Mesothelial cell of epicardium (in vitro differentiated cells): Measurements from ENCODE around the gene RPS27L. TPM values are rescaled to one million over a fixed set of nuclear protein-coding genes. Genes with fewer than 3 reads are reported as not detected.

ENCODE experiments used
- DNase-seq, 2 experiments: peaks; one replicate each; pipeline ENCODE4 v3.0.0; 2021; ENCODE audit warnings: low spot score in 2 of 2; ENCODE audit not compliant: unreplicated experiment in 2 of 2
- H3K27ac Mint-ChIP-seq: 2 replicates; pipeline ENCODE4 v1.8.0; 2021; ENCODE audit warnings: mixed read lengths
- H3K27me3 Mint-ChIP-seq: 2 replicates; pipeline ENCODE4 v1.8.0; 2021; ENCODE audit warnings: low read depth, mixed read lengths
- H3K36me3 Mint-ChIP-seq: 2 replicates; pipeline ENCODE4 v1.8.0; 2021; ENCODE audit warnings: mixed read lengths
- H3K4me1 Mint-ChIP-seq: 2 replicates; pipeline ENCODE4 v1.8.0; 2021; ENCODE audit warnings: mixed read lengths
- H3K4me3 Mint-ChIP-seq: 2 replicates; pipeline ENCODE4 v1.8.0; 2021; ENCODE audit warnings: mild to moderate bottlenecking, moderate library complexity, mixed read lengths
- H3K9me3 Mint-ChIP-seq: 2 replicates; pipeline ENCODE4 v1.8.0; 2021; ENCODE audit warnings: mixed read lengths
- total RNA-seq: library from RNA; stranded (reverse); gene quantifications from 3 replicates; pipeline ENCODE4 v1.2.1, GENCODE V29; 2021
- TF ChIP-seq, protein P1 (sequence below): fragments of 200-600 bp; sonication (generic); IDR thresholded peaks from one replicate; pipeline ENCODE4 v1.5.0; 2021; ENCODE audit warnings: antibody characterized with exemption; ENCODE audit not compliant: unreplicated experiment

Gene RPS27L
- total RNA-seq, 1 donor from 2014 or later: 130 TPM

DNA sequence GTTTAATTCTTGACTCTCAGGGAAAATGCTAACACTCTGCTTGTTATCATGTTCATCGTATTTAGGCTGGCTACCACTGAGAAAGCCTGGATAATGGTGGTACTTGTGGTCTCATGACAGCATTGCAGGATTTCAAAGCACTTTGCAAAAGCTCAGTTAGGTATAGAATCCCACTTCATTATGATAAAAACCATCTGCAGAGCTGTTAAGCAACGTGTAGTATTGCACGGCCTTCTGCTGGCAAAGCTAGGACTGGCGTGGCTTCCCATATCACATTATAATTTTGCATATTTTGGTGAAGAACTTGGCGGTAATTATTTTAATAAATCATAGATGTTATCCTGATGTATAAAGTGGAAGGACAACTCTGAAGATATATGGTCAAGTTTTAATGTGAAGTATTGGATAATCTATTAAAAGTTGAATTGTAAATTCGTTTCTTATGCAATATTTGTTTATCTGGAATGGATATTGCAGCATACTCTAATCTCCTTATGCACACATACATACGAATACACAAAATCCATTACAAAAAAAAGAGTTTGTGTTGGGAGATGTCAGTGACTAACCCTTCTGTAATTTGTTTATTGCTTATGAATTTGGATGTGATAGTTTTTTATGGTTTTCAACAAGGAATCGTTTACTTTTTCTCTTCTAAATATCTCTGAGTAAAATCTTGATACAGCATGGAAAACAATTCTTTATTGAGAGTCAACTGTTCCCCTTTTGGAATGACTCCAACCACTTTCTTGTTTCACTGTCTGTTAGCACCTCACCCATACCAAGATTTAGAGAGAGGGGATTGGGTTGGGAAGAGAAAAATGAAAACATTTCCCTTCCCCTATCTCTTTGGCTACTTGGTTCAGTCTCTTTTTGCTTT, 41.3 kb upstream of the RPS27L start:
- Mint-ChIP-seq H3K4me1 (peaks cover 34% of the 10 kb centered on the region), H3K27ac (peak overlapping the region; percentile 28)

DNA sequence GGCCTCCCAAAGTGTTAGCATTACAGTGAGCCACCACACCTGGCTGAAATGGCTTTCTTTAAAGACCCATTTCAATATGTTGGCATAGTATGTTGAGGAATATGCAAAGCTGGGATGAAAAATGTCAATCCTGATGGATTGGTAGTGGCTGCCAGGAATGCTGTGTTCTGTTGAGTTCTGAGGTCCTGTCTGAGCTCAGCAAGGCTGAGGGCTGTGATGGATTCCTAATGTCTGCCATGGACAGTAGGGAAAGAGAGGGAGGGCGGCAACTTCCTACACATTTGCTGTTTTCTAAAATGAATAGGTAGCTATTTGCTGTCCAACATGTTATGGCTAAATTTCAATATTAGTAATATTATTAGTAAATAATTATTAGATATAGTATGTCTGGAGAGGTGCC, 40.3 kb upstream of the RPS27L start:
- Mint-ChIP-seq H3K4me1 (peaks cover 30% of the 10 kb centered on the region), H3K36me3 (no peaks in the 10 kb centered on the region), H3K27me3 (no peaks in the 10 kb centered on the region), H3K27ac (no peak overlapping the region), H3K9me3 (no peaks in the 10 kb centered on the region), H3K4me3 (no peak overlapping the region)
- DNase-seq: no peak
- TF ChIP-seq, protein P1, sequence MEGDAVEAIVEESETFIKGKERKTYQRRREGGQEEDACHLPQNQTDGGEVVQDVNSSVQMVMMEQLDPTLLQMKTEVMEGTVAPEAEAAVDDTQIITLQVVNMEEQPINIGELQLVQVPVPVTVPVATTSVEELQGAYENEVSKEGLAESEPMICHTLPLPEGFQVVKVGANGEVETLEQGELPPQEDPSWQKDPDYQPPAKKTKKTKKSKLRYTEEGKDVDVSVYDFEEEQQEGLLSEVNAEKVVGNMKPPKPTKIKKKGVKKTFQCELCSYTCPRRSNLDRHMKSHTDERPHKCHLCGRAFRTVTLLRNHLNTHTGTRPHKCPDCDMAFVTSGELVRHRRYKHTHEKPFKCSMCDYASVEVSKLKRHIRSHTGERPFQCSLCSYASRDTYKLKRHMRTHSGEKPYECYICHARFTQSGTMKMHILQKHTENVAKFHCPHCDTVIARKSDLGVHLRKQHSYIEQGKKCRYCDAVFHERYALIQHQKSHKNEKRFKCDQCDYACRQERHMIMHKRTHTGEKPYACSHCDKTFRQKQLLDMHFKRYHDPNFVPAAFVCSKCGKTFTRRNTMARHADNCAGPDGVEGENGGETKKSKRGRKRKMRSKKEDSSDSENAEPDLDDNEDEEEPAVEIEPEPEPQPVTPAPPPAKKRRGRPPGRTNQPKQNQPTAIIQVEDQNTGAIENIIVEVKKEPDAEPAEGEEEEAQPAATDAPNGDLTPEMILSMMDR: no peak

More for the DNA sequence above, 41.3 kb upstream of the RPS27L start:
- DNase-seq: no peak
- no peaks in the 10 kb centered on the region for H3K9me3 Mint-ChIP-seq
- TF ChIP-seq, protein P1: no peak
- H3K27me3 Mint-ChIP-seq: no peaks in the 10 kb centered on the region
- no peak overlapping the region for H3K4me3 Mint-ChIP-seq
- no peaks in the 10 kb centered on the region for H3K36me3 Mint-ChIP-seq

DNA sequence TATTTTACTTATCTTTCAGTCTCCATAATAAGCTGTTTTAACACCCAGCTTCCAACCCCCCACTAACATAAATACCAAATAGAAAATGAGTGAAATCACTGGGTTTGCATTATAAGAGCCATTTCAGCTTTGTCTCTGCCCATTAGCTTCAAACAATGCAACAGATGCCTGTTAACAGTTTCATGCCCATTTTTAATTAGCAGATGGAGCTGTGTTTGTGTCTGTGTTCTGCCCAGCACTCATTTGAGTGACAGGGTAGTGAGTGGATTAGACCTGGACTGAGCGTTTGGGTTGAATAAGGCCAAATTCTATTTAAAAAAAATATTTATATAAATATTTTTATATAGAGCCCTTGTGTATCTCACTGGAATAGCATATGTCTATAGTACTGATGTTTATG, 39.6 kb upstream of the RPS27L start:
- no peak overlapping the region for H3K27ac Mint-ChIP-seq
- no peaks in the 10 kb centered on the region for H3K36me3 Mint-ChIP-seq
- DNase-seq: no peak
- H3K9me3 Mint-ChIP-seq: no peaks in the 10 kb centered on the region
- TF ChIP-seq, protein P1: no peak
- no peak overlapping the region for H3K4me3 Mint-ChIP-seq
- no peaks in the 10 kb centered on the region for H3K27me3 Mint-ChIP-seq
- H3K4me1 Mint-ChIP-seq: peaks cover 32% of the 10 kb centered on the region

DNA sequence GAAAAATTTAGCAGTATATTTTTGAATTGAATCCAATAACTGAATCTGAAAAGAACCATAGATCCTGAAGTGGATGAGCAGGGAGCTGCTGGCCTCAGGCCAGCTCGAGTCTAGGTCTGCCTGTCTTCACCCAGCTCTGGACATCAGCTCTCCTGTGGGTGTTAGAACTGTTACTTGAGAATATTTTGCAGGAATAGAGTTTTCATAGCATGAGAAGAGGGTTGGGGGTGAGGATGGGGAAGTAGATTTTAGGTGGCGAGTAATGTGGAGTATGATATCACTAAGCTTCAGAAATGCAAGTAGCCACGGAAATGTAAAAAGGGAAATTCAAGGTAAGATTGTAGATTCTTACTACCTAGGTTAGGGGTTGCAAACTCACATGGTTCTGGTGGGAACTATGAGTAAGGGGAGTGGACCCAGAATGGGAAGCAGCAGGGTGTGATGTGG, 38.3 kb upstream of the RPS27L start:
- TF ChIP-seq, protein P1: no peak
- no peaks in the 10 kb centered on the region for H3K27me3 Mint-ChIP-seq
- H3K4me3 Mint-ChIP-seq: no peak overlapping the region
- H3K27ac Mint-ChIP-seq: peak overlapping the region; percentile 27
- no peaks in the 10 kb centered on the region for H3K9me3 Mint-ChIP-seq
- no peaks in the 10 kb centered on the region for H3K36me3 Mint-ChIP-seq
- H3K4me1 Mint-ChIP-seq: peaks cover 38% of the 10 kb centered on the region
- DNase-seq: no peak

DNA sequence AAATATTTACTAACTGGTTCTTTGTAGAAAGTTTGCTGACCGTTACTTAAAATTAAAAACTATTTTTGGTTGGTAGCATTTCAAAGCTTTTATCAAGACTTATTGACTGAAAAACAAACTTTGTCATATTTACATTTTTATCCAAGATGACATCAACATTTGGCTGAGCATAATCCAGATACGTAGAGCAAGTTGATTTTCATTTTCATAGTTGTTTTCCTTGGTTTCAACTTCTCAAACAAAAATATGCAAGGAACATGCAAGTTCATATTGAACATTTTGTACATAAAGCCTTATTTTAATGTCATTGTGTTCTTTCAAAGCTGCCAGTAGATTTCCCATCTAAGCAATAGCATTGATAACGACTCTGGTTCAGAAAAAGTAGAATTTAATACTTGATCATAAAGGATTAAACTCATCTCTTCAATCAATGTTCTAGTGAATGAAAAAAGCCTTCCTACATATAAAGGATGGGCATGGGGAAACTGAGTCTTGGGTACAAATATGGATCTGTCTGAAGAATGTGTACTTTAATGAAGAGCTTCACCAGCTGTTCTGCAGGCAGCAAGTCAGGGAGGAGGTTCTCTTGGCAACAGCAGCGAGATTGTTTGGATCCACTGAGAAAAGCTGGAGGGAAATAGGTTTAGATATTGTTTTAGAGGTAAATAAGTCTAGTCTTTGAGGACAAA, 37.7 kb upstream of the RPS27L start:
- H3K36me3 Mint-ChIP-seq: no peaks in the 10 kb centered on the region
- no peak overlapping the region for H3K27ac Mint-ChIP-seq

More for the DNA sequence above, 37.7 kb upstream of the RPS27L start:
- TF ChIP-seq, protein P1: no peak
- no peaks in the 10 kb centered on the region for H3K9me3 Mint-ChIP-seq
- peaks cover 43% of the 10 kb centered on the region for H3K4me1 Mint-ChIP-seq
- DNase-seq: no peak
- H3K27me3 Mint-ChIP-seq: no peaks in the 10 kb centered on the region
- no peak overlapping the region for H3K4me3 Mint-ChIP-seq
